SK-N-MC (cell line): ENCODE measurements around the gene LRRC32.

Source experiments
- EZH2 ChIP-seq: fragments of 200-600 bp; sonication (generic); IDR thresholded peaks from one replicate; pipeline ENCODE4 v1.6.1; 2017; ENCODE audit warnings: antibody characterized with exemption
- FOXP2 ChIP-seq: optimal IDR thresholded peaks from 2 replicates; pipeline ENCODE3; 2011; ENCODE audit warnings: mild to moderate bottlenecking, moderate library complexity; ENCODE audit not compliant: insufficient read depth; ENCODE audit errors: extremely low read length, control extremely low read depth
- POLR2AphosphoS5 ChIP-seq: IDR thresholded peaks from 2 replicates; pipeline ENCODE4 v1.6.1; 2012; ENCODE audit warnings: mild to moderate bottlenecking, low read depth, low read length, borderline replicate concordance

DNA sequence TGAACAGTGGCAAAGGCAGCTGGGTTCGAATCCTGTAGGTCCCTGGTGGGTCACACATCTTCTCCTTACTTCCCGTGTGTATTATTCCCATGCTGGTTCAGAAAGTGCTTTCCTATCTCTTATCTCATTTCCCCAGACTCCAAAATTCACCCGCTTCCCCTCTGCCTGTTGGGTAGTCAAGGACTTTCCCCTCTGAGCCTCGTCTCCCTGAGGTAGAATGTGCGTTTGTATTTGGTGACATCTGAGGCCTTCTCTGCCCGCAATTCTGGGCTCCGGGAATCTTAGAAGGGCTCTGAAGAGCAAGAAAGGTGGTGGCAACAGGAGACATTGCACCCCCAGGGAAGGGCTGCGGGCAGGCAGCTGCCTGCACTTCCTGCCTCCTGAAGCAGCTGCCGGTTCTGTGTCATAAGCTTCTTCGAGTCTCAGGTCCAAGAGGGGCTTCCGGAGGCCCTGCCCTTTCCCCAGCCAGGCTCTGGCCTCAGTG is 5.9 kb downstream of the LRRC32 start:
- TF ChIP-seq POLR2AphosphoS5 (no peak), EZH2 (no peak), FOXP2 (no peak)
